GM23338 (cell line): ENCODE results near the gene APOL5. TPM values are rescaled to one million over a fixed set of nuclear protein-coding genes. Genes with fewer than 3 reads are reported as not detected.
"Not testable (repeated sequence)": the region's sequence is repeated elsewhere in the genome, so short reads cannot be mapped to it uniquely, and the experiment has no call there.

Source experiments
- ATAC-seq: fragments of 200-7000 bp; cut with Tn5 transposase; 3 replicates; pipeline ENCODE4 v1.9.1; 2020
- DNase-seq: peaks from one replicate; pipeline ENCODE4 v3.0.0-alpha.2; 2015; ENCODE audit warnings: low spot score
- H2AFZ ChIP-seq: fragments of 200-600 bp; sonication (generic); 2 replicates; pipeline ENCODE4 v1.8.0; 2016; ENCODE audit warnings: antibody characterized with exemption, mild to moderate bottlenecking, moderate library complexity
- H3F3A ChIP-seq: fragments of 200-600 bp; sonication (generic); replicated peaks from 2 replicates; pipeline ENCODE4 v1.8.0; 2017; ENCODE audit warnings: antibody characterized with exemption, mixed run types, low read depth
- H3K27ac ChIP-seq: fragments of 200-600 bp; sonication (generic); 2 replicates; pipeline ENCODE4 v1.6.1; 2016; ENCODE audit warnings: low read depth
- H3K27me3 ChIP-seq: fragments of 200-600 bp; sonication (generic); 2 replicates; pipeline ENCODE4 v1.8.0; 2016; ENCODE audit warnings: mild to moderate bottlenecking, mixed run types, moderate library complexity; ENCODE audit not compliant: insufficient read depth
- H3K36me3 ChIP-seq: fragments of 200-600 bp; sonication (generic); 2 replicates; pipeline ENCODE4 v1.8.0; 2016; ENCODE audit warnings: mild to moderate bottlenecking; ENCODE audit not compliant: insufficient read depth
- H3K4me1 ChIP-seq: fragments of 200-600 bp; sonication (generic); 2 replicates; pipeline ENCODE4 v1.8.0; 2016; ENCODE audit warnings: mild to moderate bottlenecking, moderate library complexity; ENCODE audit not compliant: insufficient read depth
- H3K4me2 ChIP-seq: fragments of 200-600 bp; sonication (generic); 2 replicates; pipeline ENCODE4 v1.7.1; 2017; ENCODE audit warnings: mixed run types
- H3K4me3 ChIP-seq: fragments of 200-600 bp; sonication (generic); 2 replicates; pipeline ENCODE4 v1.6.1; 2016; ENCODE audit warnings: mixed run types
- H3K79me2 ChIP-seq: fragments of 200-600 bp; sonication (generic); replicated peaks from 2 replicates; pipeline ENCODE4 v1.8.0; 2017; ENCODE audit warnings: mild to moderate bottlenecking; ENCODE audit not compliant: insufficient read depth
- H3K9me2 ChIP-seq: fragments of 200-600 bp; sonication (generic); 2 replicates; pipeline ENCODE4 v1.8.0; 2017; ENCODE audit not compliant: insufficient read depth
- H4K20me1 ChIP-seq: fragments of 200-600 bp; sonication (generic); replicated peaks from 2 replicates; pipeline ENCODE4 v1.8.0; 2017; ENCODE audit warnings: mild to moderate bottlenecking; ENCODE audit not compliant: insufficient read depth
- H3K27ac Mint-ChIP-seq: 2 replicates; pipeline ENCODE4 v1.8.0; 2020; ENCODE audit warnings: inconsistent platforms, mild to moderate bottlenecking, moderate library complexity, mixed read lengths
- H3K27me3 Mint-ChIP-seq: 3 replicates; pipeline ENCODE4 v1.8.0; 2022; ENCODE audit warnings: low read depth, mild to moderate bottlenecking, moderate library complexity, mixed read lengths, inconsistent platforms; ENCODE audit not compliant: insufficient read depth, poor library complexity
- H3K36me3 Mint-ChIP-seq: 3 replicates; pipeline ENCODE4 v1.8.0; 2021; ENCODE audit warnings: low read depth, mild to moderate bottlenecking, inconsistent platforms, moderate library complexity, mixed read lengths
- H3K4me1 Mint-ChIP-seq: 3 replicates; pipeline ENCODE4 v1.8.0; 2020; ENCODE audit warnings: mild to moderate bottlenecking, inconsistent platforms, mixed read lengths
- H3K4me3 Mint-ChIP-seq: 3 replicates; pipeline ENCODE4 v1.8.0; 2021; ENCODE audit warnings: moderate library complexity, mild to moderate bottlenecking, inconsistent platforms, mixed read lengths
- H3K9me3 Mint-ChIP-seq: 3 replicates; pipeline ENCODE4 v1.8.0; 2020; ENCODE audit warnings: moderate library complexity, mild to moderate bottlenecking, inconsistent platforms, mixed read lengths
- CTCF ChIP-seq, 2 experiments: fragments of 200-600 bp in 1 of 2; sonication (generic) in 1 of 2; conservative IDR thresholded peaks; 2 replicates each; pipeline versions ENCODE4 v1.5.1 to v1.6.1; 2016 to 2017; ENCODE audit warnings: antibody characterized with exemption in 2 of 2, low read depth in 2 of 2, mild to moderate bottlenecking in 2 of 2, moderate library complexity in 1 of 2
- ZNF462 ChIP-seq: fragments of 250-450 bp; sonication (Bioruptor Pico); IDR thresholded peaks from 2 replicates; pipeline ENCODE4 v1.5.0; 2020; ENCODE audit warnings: mild to moderate bottlenecking, moderate library complexity
- polyA plus RNA-seq: library from polyadenylated mRNA; unstranded; fragments of >200 nt; fragmentation: Nextera tagmentation; extraction: Ambion mirVana; gene quantifications from 2 replicates; pipeline ENCODE4 v1.2.1, GENCODE V29; 2016
- total RNA-seq: library from RNA; depleted of rRNA; stranded (reverse); fragments of >200 nt; shearing (Covaris generic); gene quantifications from 2 replicates; pipeline ENCODE4 v1.2.3, GENCODE V29; 2014

The APOL5 gene
- total and polyA plus RNA-seq, 2 experiments from 2014 or later: not detected

- Histone ChIP-seq H3K36me3 (no peaks in the 10 kb centered on the region), H3F3A (no peaks in the 10 kb centered on the region), H4K20me1 (no peaks in the 10 kb centered on the region), H3K27ac (no peak overlapping the region), H3K9me2 (peaks cover 18% of the 10 kb centered on the region; the same call in 1 of the 2 replicates), H2AFZ (no peak overlapping the region), H3K4me3 (no peak overlapping the region), H3K79me2 (no peaks in the 10 kb centered on the region), H3K27me3 (no peaks in the 10 kb centered on the region), H3K4me2 (no peak overlapping the region), H3K4me1 (no peaks in the 10 kb centered on the region; the same call in 1 of the 2 replicates)
- DNase-seq (peak; percentile 28), ATAC-seq (no peak)
- H3K27ac Mint-ChIP-seq: no peak overlapping the region
- peaks cover 56% of the 10 kb centered on the region for H3K9me3 Mint-ChIP-seq
- H3K27me3 Mint-ChIP-seq: peaks cover 2% of the 10 kb centered on the region
- peaks cover 44% of the 10 kb centered on the region for H3K36me3 Mint-ChIP-seq
- peak; percentile 88 for TF ChIP-seq ZNF462 (CRISPR knock-in tag)
- no peak for TF ChIP-seq CTCF (conservative IDR thresholded peaks at IDR 0.05; ENCODE audit: low read depth in 2 of 2)
- peaks cover 8% of the 10 kb centered on the region for H3K4me1 Mint-ChIP-seq
- H3K4me3 Mint-ChIP-seq: no peak overlapping the region
These were observed 43.3 kb upstream of the APOL5 start for GRCh38 chr22:35674335-35674734.

GRCh38 chr22:35676065-35676464, 41.6 kb upstream of the APOL5 start:
- H3K4me3 ChIP-seq, H3K27ac Mint-ChIP-seq, H4K20me1 ChIP-seq, H3F3A ChIP-seq, H3K27me3 ChIP-seq, H3K4me2 ChIP-seq, DNase-seq, H3K4me3 Mint-ChIP-seq, H3K4me1 ChIP-seq, H3K4me1 Mint-ChIP-seq, H3K36me3 ChIP-seq, H3K27me3 Mint-ChIP-seq, H2AFZ ChIP-seq, H3K79me2 ChIP-seq, ATAC-seq, H3K27ac ChIP-seq: not testable (repeated sequence)
- peaks cover 38% of the 10 kb centered on the region for H3K36me3 Mint-ChIP-seq
- peaks cover 18% of the 10 kb centered on the region; the same call in 1 of the 2 replicates for H3K9me2 ChIP-seq
- H3K9me3 Mint-ChIP-seq: peaks cover 53% of the 10 kb centered on the region
